ENCODE results near the gene KDM4C.

KDM4C gene

GRCh38 chr9:7058473-7058872, 300.7 kb downstream of the KDM4C start:
- DNase-seq (ENCODE audit: low read depth, low spot score) = no peak

DNA sequence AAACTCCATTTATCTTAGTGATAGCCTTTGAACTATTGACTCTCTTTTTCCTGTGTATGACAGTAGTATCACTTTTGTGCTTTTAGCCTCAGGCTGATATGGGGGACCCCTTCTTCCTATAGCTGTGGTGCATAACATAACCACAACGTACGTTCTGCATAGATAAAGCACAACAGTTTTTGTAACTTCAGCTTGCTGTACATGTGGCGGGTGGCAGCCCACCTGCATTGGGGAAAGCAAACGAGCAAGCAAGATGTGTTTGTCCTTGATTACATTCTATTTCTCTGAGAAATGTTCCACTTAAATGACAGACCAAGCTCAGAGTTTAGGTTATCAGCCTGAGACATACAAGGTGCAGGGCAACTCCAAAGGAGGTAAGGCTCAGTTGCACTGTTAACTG, 309.4 kb downstream of the KDM4C start:
- H3K9me3 ChIP-seq (ENCODE audit: low read depth, low read length) = no peaks in the 10 kb centered on the region
- no peak for DNase-seq (ENCODE audit: low read depth, low spot score)
- TF ChIP-seq FOXP2 (optimal IDR thresholded peaks at IDR 0.05; ENCODE audit: control extremely low read depth, extremely low read length, insufficient read depth) = no peak
- H3K4me3 ChIP-seq = no peak overlapping the region
- no peak overlapping the region for H3K27ac ChIP-seq
- H3K36me3 ChIP-seq (ENCODE audit: insufficient read depth, low read length) = no peaks in the 10 kb centered on the region
- H3K9ac ChIP-seq (ENCODE audit: insufficient read length) = no peak overlapping the region

More at GRCh38 chr9:7058473-7058872, 300.7 kb downstream of the KDM4C start:
- TF ChIP-seq POLR2AphosphoS5 (IDR thresholded peaks at IDR 0.05; ENCODE audit: borderline replicate concordance, low read depth, low read length) (no peak), FOXP2 (optimal IDR thresholded peaks at IDR 0.05; ENCODE audit: control extremely low read depth, extremely low read length, insufficient read depth) (no peak), EZH2 (IDR thresholded peaks at IDR 0.05) (no peak)
- no peak overlapping the region for H3K27ac ChIP-seq
- no peak overlapping the region for H3K9ac ChIP-seq (ENCODE audit: insufficient read length)
- H3K36me3 ChIP-seq (ENCODE audit: insufficient read depth, low read length) = no peaks in the 10 kb centered on the region
- H3K9me3 ChIP-seq (ENCODE audit: low read depth, low read length) = no peaks in the 10 kb centered on the region
- H3K4me3 ChIP-seq = no peak overlapping the region

DNA sequence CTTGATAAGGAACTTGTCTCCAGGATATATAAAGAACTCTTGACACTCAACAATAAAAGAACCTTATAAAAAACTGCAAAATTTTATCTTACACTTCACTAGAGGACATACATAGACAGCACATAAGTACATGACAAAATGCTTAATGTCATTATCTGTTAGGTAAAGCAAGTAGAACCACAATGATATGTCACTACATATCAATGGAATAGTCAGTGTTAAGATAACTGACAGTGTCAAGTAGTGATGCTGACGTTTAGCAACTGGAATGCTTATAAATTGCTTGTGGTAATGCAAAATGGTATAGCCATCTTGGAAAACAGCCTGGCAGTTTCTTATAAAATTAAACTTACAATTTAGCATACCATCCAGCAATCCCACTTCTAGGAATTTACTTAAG, 314.1 kb downstream of the KDM4C start:
- TF ChIP-seq POLR2AphosphoS5 (IDR thresholded peaks at IDR 0.05; ENCODE audit: borderline replicate concordance, low read depth, low read length) (no peak), EZH2 (IDR thresholded peaks at IDR 0.05) (no peak), FOXP2 (optimal IDR thresholded peaks at IDR 0.05; ENCODE audit: control extremely low read depth, extremely low read length, insufficient read depth) (no peak)
- no peak for DNase-seq (ENCODE audit: low read depth, low spot score)
- H3K9me3 ChIP-seq (ENCODE audit: low read depth, low read length) = no peaks in the 10 kb centered on the region
- H3K27ac ChIP-seq = no peak overlapping the region
- H3K4me3 ChIP-seq = no peak overlapping the region
- H3K9ac ChIP-seq (ENCODE audit: insufficient read length) = no peak overlapping the region
- H3K36me3 ChIP-seq (ENCODE audit: insufficient read depth, low read length) = no peaks in the 10 kb centered on the region

DNA sequence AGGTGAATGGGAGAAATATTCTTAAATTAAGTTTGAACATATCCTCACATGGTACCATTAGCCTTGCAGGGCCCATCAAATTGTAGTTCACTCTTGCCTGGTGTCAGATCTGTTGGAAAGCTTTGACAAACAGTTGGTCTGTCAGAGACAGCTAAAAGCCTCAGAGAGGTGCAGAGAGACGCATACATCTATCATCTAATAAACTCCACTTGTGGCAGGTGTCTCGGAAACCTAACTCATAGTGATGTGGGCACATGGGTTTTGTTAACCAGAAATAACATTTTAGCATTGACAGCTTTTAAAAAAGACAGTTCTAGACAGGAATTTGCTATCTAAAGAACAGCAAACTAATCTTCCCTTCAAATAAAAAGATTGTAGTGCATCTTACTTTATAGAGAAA, 315.9 kb downstream of the KDM4C start:
- Histone ChIP-seq H3K4me3 (no peak overlapping the region), H3K27ac (no peak overlapping the region), H3K9ac (ENCODE audit: insufficient read length) (no peak overlapping the region), H3K9me3 (ENCODE audit: low read depth, low read length) (no peaks in the 10 kb centered on the region), H3K36me3 (ENCODE audit: insufficient read depth, low read length) (no peaks in the 10 kb centered on the region)
- no peak for TF ChIP-seq FOXP2 (optimal IDR thresholded peaks at IDR 0.05; ENCODE audit: control extremely low read depth, extremely low read length, insufficient read depth)
- TF ChIP-seq POLR2AphosphoS5 (IDR thresholded peaks at IDR 0.05; ENCODE audit: borderline replicate concordance, low read depth, low read length) = no peak
- no peak for TF ChIP-seq EZH2 (IDR thresholded peaks at IDR 0.05)
- DNase-seq (ENCODE audit: low read depth, low spot score) = no peak

GRCh38 chr9:7075154-7075553, 317.4 kb downstream of the KDM4C start:
- Histone ChIP-seq H3K36me3 (ENCODE audit: insufficient read depth, low read length) (no peaks in the 10 kb centered on the region), H3K9me3 (ENCODE audit: low read depth, low read length) (no peaks in the 10 kb centered on the region), H3K27ac (no peak overlapping the region), H3K4me3 (no peak overlapping the region), H3K9ac (ENCODE audit: insufficient read length) (no peak overlapping the region)
- no peak for DNase-seq (ENCODE audit: low read depth, low spot score)
- TF ChIP-seq EZH2 (IDR thresholded peaks at IDR 0.05) (no peak), POLR2AphosphoS5 (IDR thresholded peaks at IDR 0.05; ENCODE audit: borderline replicate concordance, low read depth, low read length) (no peak), FOXP2 (optimal IDR thresholded peaks at IDR 0.05; ENCODE audit: control extremely low read depth, extremely low read length, insufficient read depth) (no peak)

DNA sequence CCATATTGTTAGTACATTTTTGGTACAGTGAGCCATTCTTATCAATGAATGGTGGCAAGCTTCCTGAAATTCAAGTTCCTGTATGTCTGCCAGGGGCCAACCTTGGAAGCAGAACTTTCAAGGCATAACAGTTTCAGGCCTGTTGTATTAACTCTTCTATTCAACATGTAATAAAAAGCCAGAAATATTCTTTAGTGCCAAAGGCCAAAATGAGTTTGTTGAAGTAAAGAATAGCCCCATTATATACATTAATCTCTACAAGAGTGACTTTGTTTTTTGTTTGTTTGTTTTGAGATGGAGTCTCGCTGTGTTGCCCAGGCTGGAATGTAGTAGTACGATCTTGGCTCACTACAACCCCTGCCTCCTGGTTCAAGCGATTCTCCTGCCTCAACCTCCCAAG, 321.3 kb downstream of the KDM4C start:
- Histone ChIP-seq H3K36me3 (ENCODE audit: insufficient read depth, low read length) (no peaks in the 10 kb centered on the region), H3K9ac (ENCODE audit: insufficient read length) (no peak overlapping the region), H3K9me3 (ENCODE audit: low read depth, low read length) (no peaks in the 10 kb centered on the region), H3K4me3 (no peak overlapping the region), H3K27ac (no peak overlapping the region)
- no peak for DNase-seq (ENCODE audit: low read depth, low spot score)
- no peak for TF ChIP-seq POLR2AphosphoS5 (IDR thresholded peaks at IDR 0.05; ENCODE audit: borderline replicate concordance, low read depth, low read length)
- TF ChIP-seq FOXP2 (optimal IDR thresholded peaks at IDR 0.05; ENCODE audit: control extremely low read depth, extremely low read length, insufficient read depth) = no peak
- TF ChIP-seq EZH2 (IDR thresholded peaks at IDR 0.05) = no peak

DNA sequence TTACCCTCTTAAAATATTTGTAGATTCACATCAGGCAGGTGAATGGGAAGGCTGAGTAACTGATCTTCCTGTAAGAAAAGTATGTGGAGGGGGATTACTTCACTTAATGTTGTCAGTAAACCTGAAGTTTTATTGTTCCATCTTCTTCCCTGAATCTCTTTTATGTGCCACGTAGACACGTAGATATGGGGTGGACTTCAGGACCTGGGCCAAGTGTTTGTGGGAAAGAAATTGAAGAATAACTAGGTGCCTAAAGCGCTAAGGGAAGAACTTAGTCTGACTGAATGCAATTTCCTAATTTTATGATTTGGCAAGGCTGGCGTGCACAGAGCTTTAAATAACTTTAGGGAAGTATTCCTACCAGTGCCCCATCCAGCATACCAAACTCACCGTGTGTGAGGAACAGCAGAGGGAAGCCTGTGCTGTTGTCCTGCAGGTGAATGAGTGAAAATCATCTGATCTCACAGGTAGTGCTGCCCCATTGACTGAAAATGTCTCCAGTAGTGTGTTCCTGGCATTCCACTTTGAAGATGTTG, 323.4 kb downstream of the KDM4C start:
- Histone ChIP-seq H3K27ac (no peak overlapping the region), H3K9ac (ENCODE audit: insufficient read length) (no peak overlapping the region), H3K4me3 (no peak overlapping the region), H3K9me3 (ENCODE audit: low read depth, low read length) (no peaks in the 10 kb centered on the region), H3K36me3 (ENCODE audit: insufficient read depth, low read length) (no peaks in the 10 kb centered on the region)
- DNase-seq (ENCODE audit: low read depth, low spot score) = no peak
- TF ChIP-seq EZH2 (IDR thresholded peaks at IDR 0.05) (no peak), FOXP2 (optimal IDR thresholded peaks at IDR 0.05; ENCODE audit: control extremely low read depth, extremely low read length, insufficient read depth) (no peak), POLR2AphosphoS5 (IDR thresholded peaks at IDR 0.05; ENCODE audit: borderline replicate concordance, low read depth, low read length) (no peak)

- no peak overlapping the region for H3K9ac ChIP-seq (ENCODE audit: insufficient read length)
- no peak overlapping the region for H3K4me3 ChIP-seq
- no peak for DNase-seq (ENCODE audit: low read depth, low spot score)
- no peak overlapping the region for H3K27ac ChIP-seq
- no peaks in the 10 kb centered on the region for H3K36me3 ChIP-seq (ENCODE audit: insufficient read depth, low read length)
- H3K9me3 ChIP-seq (ENCODE audit: low read depth, low read length) = no peaks in the 10 kb centered on the region
- TF ChIP-seq FOXP2 (optimal IDR thresholded peaks at IDR 0.05; ENCODE audit: control extremely low read depth, extremely low read length, insufficient read depth) = no peak
- no peak for TF ChIP-seq EZH2 (IDR thresholded peaks at IDR 0.05)
- TF ChIP-seq POLR2AphosphoS5 (IDR thresholded peaks at IDR 0.05; ENCODE audit: borderline replicate concordance, low read depth, low read length) = no peak
Observed at GRCh38 chr9:7083192-7083591, 325.4 kb downstream of the KDM4C start.

DNA sequence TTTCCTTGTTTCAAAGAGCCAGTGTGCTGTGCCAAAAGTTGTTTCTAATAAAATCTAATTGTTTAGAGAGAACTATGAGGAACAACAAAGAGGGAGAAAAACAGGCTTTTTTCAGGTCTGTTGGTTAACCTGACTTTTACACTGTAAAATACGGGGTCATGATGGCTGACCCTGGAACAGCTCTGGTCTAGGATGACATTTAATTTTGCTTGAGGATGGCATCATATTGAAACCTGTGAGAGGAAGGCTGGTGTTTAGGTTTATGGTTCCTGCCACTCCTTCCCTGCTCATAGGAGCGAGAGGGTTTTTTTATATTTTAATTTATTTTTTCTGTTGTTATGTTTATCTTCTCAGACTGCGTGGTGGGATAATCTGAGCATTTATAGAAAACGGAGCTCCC, 327.6 kb downstream of the KDM4C start:
- Histone ChIP-seq H3K4me3 (no peak overlapping the region), H3K36me3 (ENCODE audit: insufficient read depth, low read length) (no peaks in the 10 kb centered on the region), H3K9me3 (ENCODE audit: low read depth, low read length) (no peaks in the 10 kb centered on the region), H3K9ac (ENCODE audit: insufficient read length) (no peak overlapping the region), H3K27ac (no peak overlapping the region)
- TF ChIP-seq POLR2AphosphoS5 (IDR thresholded peaks at IDR 0.05; ENCODE audit: borderline replicate concordance, low read depth, low read length) (no peak), FOXP2 (optimal IDR thresholded peaks at IDR 0.05; ENCODE audit: control extremely low read depth, extremely low read length, insufficient read depth) (no peak), EZH2 (IDR thresholded peaks at IDR 0.05) (no peak)
- DNase-seq (ENCODE audit: low read depth, low spot score) = no peak

All from SK-N-MC (cell line).